K562 (cell line): ENCODE results near the gene TXNRD2. TPM values are rescaled to one million over a fixed set of nuclear protein-coding genes. Genes with fewer than 3 reads are reported as not detected.

Experiments
- FOSL1 ChIP-seq: fragments of 200-800 bp; sonication (Bioruptor generic); conservative IDR thresholded peaks from 2 replicates; pipeline ENCODE4 v1.6.1; 2016; ENCODE audit warnings: missing genetic modification characterization, missing compliant biosample characterization
- KLF1 ChIP-seq: fragments of 450-650 bp; IDR thresholded peaks from 2 replicates; pipeline ENCODE4 v1.6.1; 2016; ENCODE audit warnings: missing genetic modification characterization, missing compliant biosample characterization
- MCM2 ChIP-seq: fragments of 450-650 bp; IDR thresholded peaks from 2 replicates; pipeline ENCODE4 v1.6.1; 2017; ENCODE audit warnings: low read depth, mild to moderate bottlenecking
- NCOA2 ChIP-seq, 2 experiments: fragments of 450-650 bp; IDR thresholded peaks; 2 replicates each; pipeline ENCODE4 v1.6.1; 2018; ENCODE audit warnings: mild to moderate bottlenecking in 2 of 2, moderate library complexity in 1 of 2; ENCODE audit not compliant: partially characterized antibody in 2 of 2
- NUFIP1 ChIP-seq: fragments of 450-650 bp; IDR thresholded peaks from 2 replicates; pipeline ENCODE4 v1.6.1; 2018; ENCODE audit not compliant: partially characterized antibody
- PCBP1 ChIP-seq: fragments of 200-400 bp; formaldehyde crosslinking; IDR thresholded peaks from 2 replicates; pipeline ENCODE4 v1.6.1; 2018; ENCODE audit warnings: mild to moderate bottlenecking, low read depth, low read length; ENCODE audit not compliant: poor library complexity, severe bottlenecking
- SMC3 ChIP-seq: conservative IDR thresholded peaks from 2 replicates; pipeline ENCODE4 v1.6.1; 2011; ENCODE audit warnings: low read depth, low read length, improper control_type of control experiment; ENCODE audit not compliant: insufficient read depth
- SNRNP70 ChIP-seq: fragments of 200-400 bp; formaldehyde crosslinking; optimal IDR thresholded peaks from 2 replicates; pipeline ENCODE3; 2017; ENCODE audit warnings: low read depth, low read length
- YBX1 ChIP-seq: fragments of 450-650 bp; IDR thresholded peaks from 2 replicates; pipeline ENCODE4 v1.7.1; 2016; ENCODE audit warnings: mild to moderate bottlenecking
- ZFP30 ChIP-seq: fragments of 250-450 bp; sonication (Bioruptor Pico); IDR thresholded peaks from 2 replicates; pipeline ENCODE4 v1.8.0; 2022; ENCODE audit warnings: moderate library complexity, mild to moderate bottlenecking, inconsistent platforms, borderline replicate concordance
- ZNF184 ChIP-seq: sonication (generic); formaldehyde crosslinking; IDR thresholded peaks from 2 replicates; pipeline ENCODE4 v1.5.0; 2020; ENCODE audit warnings: missing genetic modification reagents
- ZNF253 ChIP-seq: fragments of 250-450 bp; sonication (Bioruptor Pico); conservative IDR thresholded peaks from 2 replicates; pipeline ENCODE4 v1.6.1; 2021; ENCODE audit warnings: mild to moderate bottlenecking
- ZNF511 ChIP-seq: sonication (generic); formaldehyde crosslinking; IDR thresholded peaks from 2 replicates; pipeline ENCODE4 v1.8.0; 2022; ENCODE audit warnings: mild to moderate bottlenecking, missing genetic modification reagents
- polyA plus RNA-seq, 8 experiments: library from polyadenylated mRNA; depleted of rRNA in 4 of 8; stranded (reverse) in 5 of 8; unstranded in 3 of 8; fragments of >200 nt; fragmentation: Nextera tagmentation in 2 of 8; fragmentation: Illumina TruSeq in 1 of 8; extraction: Ambion mirVana in 2 of 8; extraction: Trizol in 1 of 8; gene quantifications; 2 replicates each; pipeline versions ENCODE4 v1.2.1 to v1.2.3, GENCODE V29; 2011 to 2014; ENCODE audit warnings: inconsistent platforms in 1 of 8, missing spikeins in 1 of 8
- total RNA-seq, 7 experiments: library from RNA; depleted of rRNA in 6 of 7; stranded (reverse); fragments of >200 nt in 6 of 7; fragmentation: Illumina TruSeq in 2 of 7; extraction: Trizol in 2 of 7; gene quantifications; 2 replicates each; pipeline versions ENCODE4 v1.2.1 to v1.2.3, GENCODE V29; 2011 to 2021; ENCODE audit warnings: low replicate concordance in 1 of 7
- TF ChIP-seq, protein P1 (sequence below): sonication (generic); formaldehyde crosslinking; IDR thresholded peaks from 2 replicates; pipeline ENCODE4 v1.8.0; 2023; ENCODE audit warnings: mild to moderate bottlenecking, missing genetic modification reagents
- TF ChIP-seq, protein P2 (sequence below), 2 experiments: fragments of 450-650 bp; formaldehyde crosslinking in 1 of 2; IDR thresholded peaks; 2 replicates each; pipeline versions ENCODE4 v1.4.0 to v1.6.1; 2014 to 2020; ENCODE audit warnings: mild to moderate bottlenecking in 2 of 2, borderline replicate concordance in 1 of 2, low read depth in 1 of 2
- TF ChIP-seq, protein P3 (sequence below): IDR thresholded peaks from 3 replicates; pipeline ENCODE4 v1.6.1; 2011; ENCODE audit warnings: borderline replicate concordance, mild to moderate bottlenecking; ENCODE audit not compliant: insufficient read length, insufficient read depth

TXNRD2 gene
- total and polyA plus RNA-seq, 9 of the 15 experiments (the other 6 are each of a cell fraction or from before 2014, with no cell fraction given): 3.3 to 80.2 (median 49.4) TPM

- no peak for TF ChIP-seq MCM2
- no peak for TF ChIP-seq PCBP1
- peak; percentile 98 for TF ChIP-seq YBX1
- peak; percentile 87 for TF ChIP-seq NUFIP1
- no peak for TF ChIP-seq KLF1 (tag)
- TF ChIP-seq ZFP30 (CRISPR knock-in tag): no peak
- TF ChIP-seq, protein P1, sequence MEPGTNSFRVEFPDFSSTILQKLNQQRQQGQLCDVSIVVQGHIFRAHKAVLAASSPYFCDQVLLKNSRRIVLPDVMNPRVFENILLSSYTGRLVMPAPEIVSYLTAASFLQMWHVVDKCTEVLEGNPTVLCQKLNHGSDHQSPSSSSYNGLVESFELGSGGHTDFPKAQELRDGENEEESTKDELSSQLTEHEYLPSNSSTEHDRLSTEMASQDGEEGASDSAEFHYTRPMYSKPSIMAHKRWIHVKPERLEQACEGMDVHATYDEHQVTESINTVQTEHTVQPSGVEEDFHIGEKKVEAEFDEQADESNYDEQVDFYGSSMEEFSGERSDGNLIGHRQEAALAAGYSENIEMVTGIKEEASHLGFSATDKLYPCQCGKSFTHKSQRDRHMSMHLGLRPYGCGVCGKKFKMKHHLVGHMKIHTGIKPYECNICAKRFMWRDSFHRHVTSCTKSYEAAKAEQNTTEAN (CRISPR knock-in tag): no peak
- no peak for TF ChIP-seq NCOA2 (IDR thresholded peaks at IDR 0.05; ENCODE audit: partially characterized antibody in 2 of 2)
- no peak for TF ChIP-seq ZNF511 (CRISPR knock-in tag)
- TF ChIP-seq SMC3: peak; percentile 100
- TF ChIP-seq, protein P2, sequence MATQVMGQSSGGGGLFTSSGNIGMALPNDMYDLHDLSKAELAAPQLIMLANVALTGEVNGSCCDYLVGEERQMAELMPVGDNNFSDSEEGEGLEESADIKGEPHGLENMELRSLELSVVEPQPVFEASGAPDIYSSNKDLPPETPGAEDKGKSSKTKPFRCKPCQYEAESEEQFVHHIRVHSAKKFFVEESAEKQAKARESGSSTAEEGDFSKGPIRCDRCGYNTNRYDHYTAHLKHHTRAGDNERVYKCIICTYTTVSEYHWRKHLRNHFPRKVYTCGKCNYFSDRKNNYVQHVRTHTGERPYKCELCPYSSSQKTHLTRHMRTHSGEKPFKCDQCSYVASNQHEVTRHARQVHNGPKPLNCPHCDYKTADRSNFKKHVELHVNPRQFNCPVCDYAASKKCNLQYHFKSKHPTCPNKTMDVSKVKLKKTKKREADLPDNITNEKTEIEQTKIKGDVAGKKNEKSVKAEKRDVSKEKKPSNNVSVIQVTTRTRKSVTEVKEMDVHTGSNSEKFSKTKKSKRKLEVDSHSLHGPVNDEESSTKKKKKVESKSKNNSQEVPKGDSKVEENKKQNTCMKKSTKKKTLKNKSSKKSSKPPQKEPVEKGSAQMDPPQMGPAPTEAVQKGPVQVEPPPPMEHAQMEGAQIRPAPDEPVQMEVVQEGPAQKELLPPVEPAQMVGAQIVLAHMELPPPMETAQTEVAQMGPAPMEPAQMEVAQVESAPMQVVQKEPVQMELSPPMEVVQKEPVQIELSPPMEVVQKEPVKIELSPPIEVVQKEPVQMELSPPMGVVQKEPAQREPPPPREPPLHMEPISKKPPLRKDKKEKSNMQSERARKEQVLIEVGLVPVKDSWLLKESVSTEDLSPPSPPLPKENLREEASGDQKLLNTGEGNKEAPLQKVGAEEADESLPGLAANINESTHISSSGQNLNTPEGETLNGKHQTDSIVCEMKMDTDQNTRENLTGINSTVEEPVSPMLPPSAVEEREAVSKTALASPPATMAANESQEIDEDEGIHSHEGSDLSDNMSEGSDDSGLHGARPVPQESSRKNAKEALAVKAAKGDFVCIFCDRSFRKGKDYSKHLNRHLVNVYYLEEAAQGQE (IDR thresholded peaks at IDR 0.05; ENCODE audit: borderline replicate concordance): peak; percentile 98
- TF ChIP-seq, protein P2 (CRISPR knock-in tag; IDR thresholded peaks at IDR 0.05; ENCODE audit: low read depth): peak; percentile 66; the same call in 1 of the 2 replicates
- TF ChIP-seq ZNF253: no peak
- TF ChIP-seq, protein P3, sequence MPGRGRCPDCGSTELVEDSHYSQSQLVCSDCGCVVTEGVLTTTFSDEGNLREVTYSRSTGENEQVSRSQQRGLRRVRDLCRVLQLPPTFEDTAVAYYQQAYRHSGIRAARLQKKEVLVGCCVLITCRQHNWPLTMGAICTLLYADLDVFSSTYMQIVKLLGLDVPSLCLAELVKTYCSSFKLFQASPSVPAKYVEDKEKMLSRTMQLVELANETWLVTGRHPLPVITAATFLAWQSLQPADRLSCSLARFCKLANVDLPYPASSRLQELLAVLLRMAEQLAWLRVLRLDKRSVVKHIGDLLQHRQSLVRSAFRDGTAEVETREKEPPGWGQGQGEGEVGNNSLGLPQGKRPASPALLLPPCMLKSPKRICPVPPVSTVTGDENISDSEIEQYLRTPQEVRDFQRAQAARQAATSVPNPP: no peak
- TF ChIP-seq FOSL1 (tag): no peak
- TF ChIP-seq SNRNP70: no peak
- TF ChIP-seq ZNF184 (CRISPR knock-in tag): no peak
Measured at GRCh38 chr22:19909350-19910179, 32.1 kb downstream of the TXNRD2 start (continued).
